K562 (cell line): ENCODE results near the gene CHPF. TPM values are rescaled to one million over a fixed set of nuclear protein-coding genes. Genes with fewer than 3 reads are reported as not detected.

Source experiments
- ETV6 ChIP-seq, 3 experiments: fragments of 150-350 bp in 1 of 3; sonication (generic) in 1 of 3; formaldehyde crosslinking in 1 of 3; IDR thresholded peaks; 2 replicates each; pipeline versions ENCODE4 v1.6.1 to v1.8.0; 2014 to 2022; ENCODE audit warnings: borderline replicate concordance in 2 of 3, low read depth in 2 of 3, antibody characterized with exemption in 1 of 3, low read length in 1 of 3, mild to moderate bottlenecking in 1 of 3, missing genetic modification reagents in 1 of 3
- HES1 ChIP-seq: fragments of 450-650 bp; IDR thresholded peaks from 2 replicates; pipeline ENCODE4 v1.6.1; 2016; ENCODE audit warnings: low read depth, mild to moderate bottlenecking, moderate library complexity
- HIVEP1 ChIP-seq: fragments of 250-450 bp; sonication (Bioruptor Pico); IDR thresholded peaks from 2 replicates; pipeline ENCODE4 v1.4.0; 2020; ENCODE audit warnings: mild to moderate bottlenecking
- KLF10 ChIP-seq: fragments of 250-450 bp; sonication (Bioruptor Pico); IDR thresholded peaks from 2 replicates; pipeline ENCODE4 v1.6.1; 2021; ENCODE audit warnings: matching md5 sums
- LARP7 ChIP-seq: fragments of 450-650 bp; IDR thresholded peaks from 2 replicates; pipeline ENCODE4 v1.6.1; 2016
- LEF1 ChIP-seq: fragments of 450-650 bp; IDR thresholded peaks from 2 replicates; pipeline ENCODE4 v1.6.1; 2016; ENCODE audit warnings: mild to moderate bottlenecking
- MYNN ChIP-seq, 2 experiments: sonication (generic); formaldehyde crosslinking in 1 of 2; IDR thresholded peaks; 2 replicates each; pipeline versions ENCODE4 v1.5.0 to v1.6.1; 2016 to 2020; ENCODE audit warnings: antibody characterized with exemption in 1 of 2, missing genetic modification reagents in 1 of 2
- NFE2 ChIP-seq: IDR thresholded peaks from 2 replicates; pipeline ENCODE4 v1.6.1; 2014; ENCODE audit warnings: antibody characterized with exemption, low read depth
- PHTF2 ChIP-seq: fragments of 250-450 bp; sonication (Bioruptor Pico); IDR thresholded peaks from 2 replicates; pipeline ENCODE4 v1.5.0; 2021; ENCODE audit warnings: mild to moderate bottlenecking
- POLR3A ChIP-seq: IDR thresholded peaks from 2 replicates; pipeline ENCODE4 v1.6.1; 2011; ENCODE audit warnings: borderline replicate concordance, mild to moderate bottlenecking, moderate library complexity; ENCODE audit not compliant: insufficient read length, insufficient read depth; ENCODE audit errors: extremely low read depth
- RBM22 ChIP-seq: fragments of 200-400 bp; formaldehyde crosslinking; IDR thresholded peaks from 2 replicates; pipeline ENCODE4 v1.6.1; 2018; ENCODE audit warnings: low read length, low read depth; ENCODE audit not compliant: poor library complexity, severe bottlenecking
- SMARCA4 ChIP-seq: fragments of 450-650 bp; IDR thresholded peaks from 2 replicates; pipeline ENCODE4 v1.6.1; 2016
- TFE3 ChIP-seq: fragments of 450-650 bp; formaldehyde crosslinking; IDR thresholded peaks from 2 replicates; pipeline ENCODE4 v1.4.0; 2020; ENCODE audit warnings: mild to moderate bottlenecking, mixed read lengths
- ZNF165 ChIP-seq: fragments of 250-450 bp; sonication (Bioruptor Pico); IDR thresholded peaks from 2 replicates; pipeline ENCODE4 v1.4.0; 2020; ENCODE audit warnings: borderline replicate concordance
- ZNF197 ChIP-seq: fragments of 200-800 bp; sonication (Bioruptor generic); IDR thresholded peaks from 2 replicates; pipeline ENCODE4 v1.6.1; 2016; ENCODE audit warnings: low read depth, missing genetic modification characterization, missing compliant biosample characterization
- ZNF347 ChIP-seq: fragments of 450-650 bp; formaldehyde crosslinking; IDR thresholded peaks from 2 replicates; pipeline ENCODE4 v1.4.0; 2020; ENCODE audit warnings: low read depth, mild to moderate bottlenecking, moderate library complexity
- ZNF589 ChIP-seq: fragments of 200-800 bp; sonication (Bioruptor generic); IDR thresholded peaks from 2 replicates; pipeline ENCODE4 v1.6.1; 2016; ENCODE audit warnings: low read depth, missing genetic modification characterization, missing compliant biosample characterization
- polyA plus RNA-seq, 8 experiments: library from polyadenylated mRNA; depleted of rRNA in 4 of 8; stranded (reverse) in 5 of 8; unstranded in 3 of 8; fragments of >200 nt; fragmentation: Nextera tagmentation in 2 of 8; fragmentation: Illumina TruSeq in 1 of 8; extraction: Ambion mirVana in 2 of 8; extraction: Trizol in 1 of 8; gene quantifications; 2 replicates each; pipeline versions ENCODE4 v1.2.1 to v1.2.3, GENCODE V29; 2011 to 2014; ENCODE audit warnings: inconsistent platforms in 1 of 8, missing spikeins in 1 of 8
- total RNA-seq, 7 experiments: library from RNA; depleted of rRNA in 6 of 7; stranded (reverse); fragments of >200 nt in 6 of 7; fragmentation: Illumina TruSeq in 2 of 7; extraction: Trizol in 2 of 7; gene quantifications; 2 replicates each; pipeline versions ENCODE4 v1.2.1 to v1.2.3, GENCODE V29; 2011 to 2021; ENCODE audit warnings: low replicate concordance in 1 of 7
- TF ChIP-seq, protein P1 (sequence below), 2 experiments: fragments of 450-650 bp; IDR thresholded peaks; 2 replicates each; pipeline ENCODE4 v1.6.1; 2016
- TF ChIP-seq, protein P2 (sequence below), 3 experiments: fragments of 200-800 bp in 1 of 3; sonication (Bioruptor generic) in 1 of 3; sonication (generic) in 1 of 3; formaldehyde crosslinking in 1 of 3; IDR thresholded peaks; 2 replicates each; pipeline versions ENCODE4 v1.6.1 to v1.8.0; 2016 to 2022; ENCODE audit warnings: mild to moderate bottlenecking in 2 of 3, missing compliant biosample characterization in 2 of 3, missing genetic modification characterization in 2 of 3, missing genetic modification reagents in 1 of 3
- TF ChIP-seq, protein P3 (sequence below): sonication (generic); formaldehyde crosslinking; IDR thresholded peaks from 2 replicates; pipeline ENCODE4 v1.8.0; 2022; ENCODE audit warnings: mild to moderate bottlenecking, low read depth, missing genetic modification reagents

The CHPF gene
- total and polyA plus RNA-seq, 9 of the 15 experiments (the other 6 are each of a cell fraction or from before 2014, with no cell fraction given) = 0.15 to 57.2 (median 7.9) TPM

DNA sequence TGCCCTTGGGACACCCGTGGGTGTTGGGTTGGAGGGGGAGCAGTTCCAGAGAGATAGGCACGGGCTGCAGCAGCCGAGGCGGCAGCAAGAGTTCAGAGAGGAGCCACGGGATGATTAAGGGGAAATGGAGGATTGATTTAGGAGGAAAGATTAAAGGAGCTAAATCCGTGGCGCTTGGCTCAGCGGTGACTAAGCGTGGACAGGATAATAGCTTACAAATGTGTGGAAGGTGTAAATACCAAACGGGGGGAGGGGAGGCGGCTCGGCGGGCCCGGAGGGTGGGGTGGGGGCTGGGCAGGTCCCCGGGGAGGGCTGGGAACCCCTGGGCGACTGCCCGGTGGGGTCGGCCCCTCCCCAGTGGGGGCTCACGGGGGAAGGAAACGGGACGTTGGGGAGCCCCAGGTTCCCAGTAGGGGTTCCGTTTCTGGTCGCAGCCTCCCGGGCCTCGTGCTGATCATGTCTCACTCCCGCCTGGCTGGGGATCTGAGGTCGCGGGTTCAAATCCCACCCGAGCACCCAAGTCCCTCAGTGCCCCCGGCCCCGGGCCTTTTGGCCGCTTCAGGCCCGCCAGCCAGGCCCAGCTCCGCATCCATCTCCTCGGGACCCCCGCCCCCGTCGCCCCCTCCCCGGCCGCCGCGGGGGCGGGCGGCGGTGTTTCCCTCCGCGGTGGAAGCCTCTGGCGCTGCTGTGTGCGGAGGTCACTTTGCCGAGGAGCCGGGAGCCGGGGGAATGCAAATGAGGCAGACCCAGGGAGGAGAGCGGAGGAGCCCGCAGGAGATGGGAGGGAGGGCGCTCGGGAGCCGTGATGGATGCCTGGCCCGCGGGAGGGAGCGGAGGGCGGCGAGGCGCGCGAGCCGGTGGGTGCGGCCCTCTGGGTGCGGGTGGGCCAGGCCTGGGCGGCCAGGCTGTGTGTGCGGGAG, 21.2 kb downstream of the CHPF start (continued):
- TF ChIP-seq, protein P1, sequence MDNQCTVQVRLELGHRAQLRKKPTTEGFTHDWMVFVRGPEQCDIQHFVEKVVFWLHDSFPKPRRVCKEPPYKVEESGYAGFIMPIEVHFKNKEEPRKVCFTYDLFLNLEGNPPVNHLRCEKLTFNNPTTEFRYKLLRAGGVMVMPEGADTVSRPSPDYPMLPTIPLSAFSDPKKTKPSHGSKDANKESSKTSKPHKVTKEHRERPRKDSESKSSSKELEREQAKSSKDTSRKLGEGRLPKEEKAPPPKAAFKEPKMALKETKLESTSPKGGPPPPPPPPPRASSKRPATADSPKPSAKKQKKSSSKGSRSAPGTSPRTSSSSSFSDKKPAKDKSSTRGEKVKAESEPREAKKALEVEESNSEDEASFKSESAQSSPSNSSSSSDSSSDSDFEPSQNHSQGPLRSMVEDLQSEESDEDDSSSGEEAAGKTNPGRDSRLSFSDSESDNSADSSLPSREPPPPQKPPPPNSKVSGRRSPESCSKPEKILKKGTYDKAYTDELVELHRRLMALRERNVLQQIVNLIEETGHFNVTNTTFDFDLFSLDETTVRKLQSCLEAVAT (IDR thresholded peaks at IDR 0.05) = no peak
- 0 out of 2 replicates have a peak, but pooled peaks have one; percentile 29 for TF ChIP-seq HES1
- no peak for TF ChIP-seq PHTF2 (CRISPR knock-in tag)
- peak; percentile 75; the same call in 1 of the 2 replicates for TF ChIP-seq LEF1
- TF ChIP-seq NFE2 = peak; percentile 76
- 0 out of 2 replicates have a peak, but pooled peaks have one; percentile 22 for TF ChIP-seq MYNN (IDR thresholded peaks at IDR 0.05)
- no peak for TF ChIP-seq MYNN (CRISPR knock-in tag; IDR thresholded peaks at IDR 0.05)
- no peak for TF ChIP-seq POLR3A
- no peak for TF ChIP-seq ZNF347 (CRISPR knock-in tag)
- TF ChIP-seq KLF10 (CRISPR knock-in tag) = no peak
- peak; percentile 50 for TF ChIP-seq SMARCA4
- no peak for TF ChIP-seq ZNF165 (CRISPR knock-in tag)
- TF ChIP-seq, protein P2, sequence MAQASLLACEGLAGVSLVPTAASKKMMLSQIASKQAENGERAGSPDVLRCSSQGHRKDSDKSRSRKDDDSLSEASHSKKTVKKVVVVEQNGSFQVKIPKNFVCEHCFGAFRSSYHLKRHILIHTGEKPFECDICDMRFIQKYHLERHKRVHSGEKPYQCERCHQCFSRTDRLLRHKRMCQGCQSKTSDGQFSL (CRISPR knock-in tag; IDR thresholded peaks at IDR 0.05) = no peak
- TF ChIP-seq, protein P2 (tag; IDR thresholded peaks at IDR 0.05) = 0 out of 4 replicates have a peak, but pooled peaks of 1 of the 2 experiments have one; percentile 22
- TF ChIP-seq, protein P3, sequence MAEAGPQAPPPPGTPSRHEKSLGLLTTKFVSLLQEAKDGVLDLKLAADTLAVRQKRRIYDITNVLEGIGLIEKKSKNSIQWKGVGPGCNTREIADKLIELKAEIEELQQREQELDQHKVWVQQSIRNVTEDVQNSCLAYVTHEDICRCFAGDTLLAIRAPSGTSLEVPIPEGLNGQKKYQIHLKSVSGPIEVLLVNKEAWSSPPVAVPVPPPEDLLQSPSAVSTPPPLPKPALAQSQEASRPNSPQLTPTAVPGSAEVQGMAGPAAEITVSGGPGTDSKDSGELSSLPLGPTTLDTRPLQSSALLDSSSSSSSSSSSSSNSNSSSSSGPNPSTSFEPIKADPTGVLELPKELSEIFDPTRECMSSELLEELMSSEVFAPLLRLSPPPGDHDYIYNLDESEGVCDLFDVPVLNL (CRISPR knock-in tag) = no peak
- no peak for TF ChIP-seq RBM22
- no peak for TF ChIP-seq ETV6 (IDR thresholded peaks at IDR 0.05; ENCODE audit: borderline replicate concordance in 1 of 2, low read depth in 2 of 2, low read length in 1 of 2)
- TF ChIP-seq ETV6 (CRISPR knock-in tag; IDR thresholded peaks at IDR 0.05; ENCODE audit: borderline replicate concordance) = no peak
- peak; percentile 76; the same call in 1 of the 2 replicates for TF ChIP-seq ZNF589
- TF ChIP-seq HIVEP1 (CRISPR knock-in tag) = no peak
- no peak for TF ChIP-seq ZNF197 (CRISPR knock-in tag)
- TF ChIP-seq LARP7 = no peak
- TF ChIP-seq TFE3 (CRISPR knock-in tag) = no peak
